H1 (cell line): ENCODE data around the gene LIG3. TPM values are rescaled to one million over a fixed set of nuclear protein-coding genes. Genes with fewer than 3 reads are reported as not detected.

Experiments used
- SP2 ChIP-seq: IDR thresholded peaks from 2 replicates; pipeline ENCODE4 v1.6.1; 2012; ENCODE audit warnings: mild to moderate bottlenecking, low read length, inconsistent platforms
- SRF ChIP-seq: IDR thresholded peaks from 2 replicates; pipeline ENCODE4 v1.6.1; 2011; ENCODE audit warnings: mild to moderate bottlenecking, low read depth, low read length, moderate library complexity
- polyA plus RNA-seq, 7 experiments: library from polyadenylated mRNA; depleted of rRNA in 3 of 7; stranded (reverse) in 5 of 7; unstranded in 2 of 7; fragments of >200 nt in 5 of 7; fragments of 200-250 nt in 2 of 7; gene quantifications; 1 replicate in 5 of 7; 2 replicates in 1 of 7; 4 replicates in 1 of 7; pipeline versions ENCODE4 v1.2.1 to v1.2.3, GENCODE V29; 2011 to 2013; ENCODE audit warnings: missing spikeins in 2 of 7, mixed read lengths in 2 of 7
- total RNA-seq: library from RNA; stranded (reverse); fragmentation: NEBNext Ultra II Directional; extraction: Animal tissue kit (Norgen Biotek cat#: 25700); gene quantifications from 2 replicates; pipeline ENCODE4 v1.2.1, GENCODE V29; 2021

The LIG3 gene
- total and polyA plus RNA-seq, 2 of the 8 experiments (the other 6 are each of a cell fraction or from before 2014, with no cell fraction given) = 63.6 to 89.3 TPM

DNA sequence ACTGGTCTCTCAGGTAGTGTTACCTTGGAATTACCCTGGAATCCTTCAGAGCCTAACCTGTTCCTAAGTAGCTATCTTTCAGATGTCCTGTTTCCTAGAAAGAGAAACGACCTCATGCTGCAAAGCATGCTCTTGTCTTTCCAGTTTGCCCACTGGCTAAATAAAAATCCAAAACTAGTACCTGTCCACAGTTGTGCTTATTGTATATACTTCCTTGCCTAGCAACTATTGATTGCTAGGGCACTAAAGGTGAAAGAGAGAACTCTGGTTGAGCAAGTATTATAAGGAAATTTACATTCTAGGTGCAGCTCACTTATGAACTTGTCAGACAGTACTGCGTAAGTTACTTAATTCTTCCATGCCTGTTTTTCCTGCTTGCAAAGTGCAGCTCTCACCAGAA lies 38.5 kb downstream of the LIG3 start (continued):
- TF ChIP-seq SRF (no peak), SP2 (no peak)
